HCT116 (cell line): ENCODE data around the gene CNBD2. TPM values are rescaled to one million over a fixed set of nuclear protein-coding genes. Genes with fewer than 3 reads are reported as not detected.

ENCODE experiments used
- ATAC-seq: fragments of 200-7000 bp; cut with Tn5 transposase; 2 replicates; pipeline ENCODE4 v1.9.1; 2020; ENCODE audit warnings: mild to moderate bottlenecking, moderate library complexity
- Bru-seq: library from RNA; stranded (reverse); fragments of 400-500 nt; gene quantifications from one replicate; lab custom pipeline; 2021; lab: Mats Ljungman, UMichigan
- BruChase-seq, 2 experiments: library from RNA; stranded (reverse); fragments of 400-500 nt; gene quantifications; one replicate each; lab custom pipeline; 2021; lab: Mats Ljungman, UMichigan
- BruUV-seq: library from RNA; stranded (reverse); fragments of 400-500 nt; replicated peaks from 2 replicates; lab custom pipeline; 2021; lab: Mats Ljungman, UMichigan
- CTCF ChIA-PET: fragments of 300-600 bp; sonication (Branson Sonifier 250); formaldehyde crosslinking; loops from one replicate; lab custom pipeline; 2021; ENCODE audit warnings: antibody characterized with exemption; lab: Charles Lee
- POLR2A ChIA-PET: fragments of 300-600, 350-600 bp; sonication (Branson Sonifier 250); formaldehyde crosslinking; loops from one replicate; lab custom pipeline; 2021; ENCODE audit warnings: antibody characterized with exemption; lab: Charles Lee
- RAD21 ChIA-PET, 2 experiments: fragments of 300-600 bp; sonication (Branson Sonifier 250); formaldehyde crosslinking; loops; one replicate each; lab custom pipeline; 2023; ENCODE audit warnings: low total read pairs in 2 of 2; ENCODE audit not compliant: uncharacterized antibody in 2 of 2, unreplicated experiment in 2 of 2, low non-redundant PET in 1 of 2; lab: Charles Lee
- DNase-seq: peaks from one replicate; pipeline ENCODE4 v3.0.0-alpha.2; 2010; ENCODE audit warnings: low read depth, low spot score
- H2AFZ ChIP-seq: fragments of 200-600 bp; shearing (Covaris generic), sonication (generic); 2 replicates; pipeline ENCODE4 v1.6.1; 2017; ENCODE audit warnings: low read depth, mixed run types, mixed read lengths, antibody characterized with exemption, low read length; ENCODE audit not compliant: poor library complexity, severe bottlenecking
- H3K27ac ChIP-seq: 2 replicates; pipeline ENCODE4 v1.5.1; 2012; ENCODE audit warnings: low read depth, low read length
- H3K27me3 ChIP-seq: fragments of 200-600 bp; sonication (generic); 2 replicates; pipeline ENCODE4 v1.6.1; 2016; ENCODE audit warnings: mixed run types, low read length, mixed read lengths; ENCODE audit not compliant: insufficient read depth
- H3K36me3 ChIP-seq, 2 experiments: fragments of 200-500 bp in 1 of 2; fragments of 200-600 bp in 1 of 2; sonication (Bioruptor generic) in 1 of 2; sonication (generic) in 1 of 2; 2 replicates each; pipeline versions ENCODE4 v1.5.1 to v1.6.1; 2014 to 2016; ENCODE audit warnings: low read length in 2 of 2, inconsistent platforms in 1 of 2, mixed read lengths in 1 of 2, mixed run types in 1 of 2; ENCODE audit not compliant: insufficient read depth in 2 of 2, control insufficient read depth in 1 of 2
- H3K4me1 ChIP-seq, 2 experiments: fragments of 200-600 bp in 1 of 2; sonication (generic) in 1 of 2; 2 replicates each; pipeline versions ENCODE4 v1.5.1 to v1.6.1; 2012 to 2017; ENCODE audit warnings: low read length in 2 of 2, inconsistent platforms in 1 of 2, mild to moderate bottlenecking in 1 of 2, mixed read lengths in 1 of 2, mixed run types in 1 of 2, moderate library complexity in 1 of 2; ENCODE audit not compliant: insufficient read depth in 2 of 2, control insufficient read depth in 1 of 2
- H3K4me2 ChIP-seq: fragments of 200-600 bp; sonication (generic); 2 replicates; pipeline ENCODE4 v1.6.1; 2017; ENCODE audit warnings: mixed run types, low read length, mixed read lengths
- H3K4me3 ChIP-seq, 2 experiments: fragments of 200-600 bp in 1 of 2; sonication (generic) in 1 of 2; replicated peaks in 1 of 2; 2 replicates each; pipeline ENCODE4 v1.5.1; 2011 to 2016; ENCODE audit warnings: low read length in 2 of 2, control low read depth in 1 of 2, low read depth in 1 of 2, mild to moderate bottlenecking in 1 of 2, mixed read lengths in 1 of 2, mixed run types in 1 of 2
- H3K79me2 ChIP-seq: fragments of 200-600 bp; sonication (generic); 2 replicates; pipeline ENCODE4 v1.6.1; 2017; ENCODE audit warnings: mild to moderate bottlenecking, mixed run types, low read length, moderate library complexity, mixed read lengths; ENCODE audit not compliant: insufficient read depth
- H3K9ac ChIP-seq: fragments of 200-600 bp; sonication (generic); 2 replicates; pipeline ENCODE4 v1.6.1; 2016; ENCODE audit warnings: low read length, mixed read lengths
- H3K9me2 ChIP-seq: fragments of 200-600 bp; sonication (generic), shearing (Covaris generic); 2 replicates; pipeline ENCODE4 v1.6.1; 2017; ENCODE audit warnings: mixed run types, mild to moderate bottlenecking, moderate library complexity; ENCODE audit not compliant: insufficient read depth
- H3K9me3 ChIP-seq, 2 experiments: fragments of 200-500 bp in 1 of 2; fragments of 200-600 bp in 1 of 2; sonication (Bioruptor generic) in 1 of 2; sonication (generic) in 1 of 2; 2 replicates each; pipeline ENCODE4 v1.6.1; 2014 to 2017; ENCODE audit warnings: low read length in 2 of 2, mixed read lengths in 2 of 2, inconsistent platforms in 1 of 2, low read depth in 1 of 2, mild to moderate bottlenecking in 1 of 2, mixed run types in 1 of 2, moderate library complexity in 1 of 2; ENCODE audit not compliant: control insufficient read depth in 1 of 2, insufficient read depth in 1 of 2
- H4K20me1 ChIP-seq: fragments of 200-600 bp; sonication (generic), shearing (Covaris generic); 2 replicates; pipeline ENCODE4 v1.6.1; 2017; ENCODE audit warnings: mixed run types, mild to moderate bottlenecking, moderate library complexity; ENCODE audit not compliant: insufficient read depth
- CBX3 ChIP-seq: IDR thresholded peaks from 2 replicates; pipeline ENCODE4 v1.6.1; 2012; ENCODE audit warnings: low read depth
- CEBPB ChIP-seq: IDR thresholded peaks from 2 replicates; pipeline ENCODE4 v1.6.1; 2012; ENCODE audit warnings: low read depth
- EGR1 ChIP-seq: IDR thresholded peaks from 2 replicates; pipeline ENCODE4 v1.6.1; 2012; ENCODE audit warnings: low read depth
- EZH2 ChIP-seq: fragments of 200-600 bp; sonication (generic); IDR thresholded peaks from 2 replicates; pipeline ENCODE4 v1.6.1; 2017; ENCODE audit warnings: antibody characterized with exemption, mixed run types
- EZH2phosphoT487 ChIP-seq: fragments of 200-600 bp; IDR thresholded peaks from 2 replicates; pipeline ENCODE4 v1.6.1; 2018; ENCODE audit warnings: antibody characterized with exemption, borderline replicate concordance
- FOSL1 ChIP-seq: IDR thresholded peaks from 2 replicates; pipeline ENCODE4 v1.6.1; 2012; ENCODE audit warnings: low read depth
- JUND ChIP-seq: IDR thresholded peaks from 2 replicates; pipeline ENCODE4 v1.6.1; 2012
- POLR2A ChIP-seq: IDR thresholded peaks from 2 replicates; pipeline ENCODE4 v1.7.0; 2011; ENCODE audit warnings: borderline replicate concordance; ENCODE audit not compliant: insufficient read depth, insufficient read length; ENCODE audit errors: extremely low read depth
- RAD21 ChIP-seq: IDR thresholded peaks from 2 replicates; pipeline ENCODE4 v1.6.1; 2012; ENCODE audit warnings: low read depth, mild to moderate bottlenecking
- SIN3A ChIP-seq: IDR thresholded peaks from 2 replicates; pipeline ENCODE4 v1.6.1; 2012; ENCODE audit warnings: low read depth
- SP1 ChIP-seq: IDR thresholded peaks from 2 replicates; pipeline ENCODE4 v1.6.1; 2012; ENCODE audit warnings: low read depth
- SRF ChIP-seq: IDR thresholded peaks from 2 replicates; pipeline ENCODE4 v1.6.1; 2012; ENCODE audit warnings: low read depth
- TCF7L2 ChIP-seq: IDR thresholded peaks from 2 replicates; pipeline ENCODE4 v1.7.0; 2011; ENCODE audit warnings: borderline replicate concordance, inconsistent platforms; ENCODE audit not compliant: insufficient read depth, insufficient read length; ENCODE audit errors: extremely low read depth
- YY1 ChIP-seq: IDR thresholded peaks from 2 replicates; pipeline ENCODE4 v1.6.1; 2011; ENCODE audit warnings: low read length, low read depth, moderate library complexity, mild to moderate bottlenecking; ENCODE audit not compliant: insufficient replicate concordance; ENCODE audit errors: extremely low read depth
- ZFX ChIP-seq: fragments of 450-650 bp; IDR thresholded peaks from 2 replicates; pipeline ENCODE4 v1.6.1; 2017
- ZNF274 ChIP-seq: fragments of 200-500 bp; sonication (Bioruptor generic); IDR thresholded peaks from 2 replicates; pipeline ENCODE4 v1.6.1; 2014; ENCODE audit warnings: mild to moderate bottlenecking, low read depth, low read length, inconsistent platforms
- intact Hi-C: fragments of 100-400 bp; cut with micrococcal nuclease; formaldehyde crosslinking; loops from 2 replicates; pipeline ENCODE4 v1.10.0; 2022
- long read RNA-seq: library from polyadenylated mRNA; unstranded; transcript quantifications from one replicate; pipeline ENCODE4 v2.0.0, GENCODE V29; 2021; ENCODE audit not compliant: unreplicated experiment
- polyA plus RNA-seq: library from polyadenylated mRNA; unstranded; fragments of >200 nt; gene quantifications from 2 replicates; pipeline ENCODE4 v1.2.1, GENCODE V29; 2012; ENCODE audit warnings: missing spikeins
- total RNA-seq: library from RNA; stranded (reverse); gene quantifications from one replicate; pipeline ENCODE4 v1.2.1, GENCODE V29; 2021; ENCODE audit not compliant: unreplicated experiment
- TF ChIP-seq, protein P1 (sequence below): IDR thresholded peaks from 2 replicates; pipeline ENCODE4 v1.6.1; 2012
- TF ChIP-seq, protein P2 (sequence below), 3 experiments: fragments of 200-600 bp in 1 of 3; sonication (generic) in 1 of 3; IDR thresholded peaks in 2 of 3; conservative IDR thresholded peaks in 1 of 3; 2 replicates each; pipeline ENCODE4 v1.5.1; 2012 to 2017; ENCODE audit warnings: low read depth in 2 of 3, low read length in 2 of 3, antibody characterized with exemption in 1 of 3, borderline replicate concordance in 1 of 3, control low read depth in 1 of 3, mild to moderate bottlenecking in 1 of 3, mixed read lengths in 1 of 3, mixed run types in 1 of 3, moderate library complexity in 1 of 3; ENCODE audit not compliant: insufficient read depth in 1 of 3

Gene CNBD2
- total RNA-seq = 3.1 TPM
- polyA plus RNA-seq = 2.9 and 4.1 TPM in 2 replicates
- percentile 19 among the genes with signal in this experiment for Bru-seq, nascent RNA
- percentile 17 among the genes with signal in this experiment for BruChase-seq, experiment 1, labeled RNA remaining after a 6-hour chase
- percentile 18 among the genes with signal in this experiment for BruChase-seq, experiment 2, labeled RNA remaining after a 2-hour chase
- long read RNA-seq, partial matches to known transcripts = 0 of 1 reads
- long read RNA-seq, other reads (novel, unspliced or antisense) = 0 of 1 reads

DNA sequence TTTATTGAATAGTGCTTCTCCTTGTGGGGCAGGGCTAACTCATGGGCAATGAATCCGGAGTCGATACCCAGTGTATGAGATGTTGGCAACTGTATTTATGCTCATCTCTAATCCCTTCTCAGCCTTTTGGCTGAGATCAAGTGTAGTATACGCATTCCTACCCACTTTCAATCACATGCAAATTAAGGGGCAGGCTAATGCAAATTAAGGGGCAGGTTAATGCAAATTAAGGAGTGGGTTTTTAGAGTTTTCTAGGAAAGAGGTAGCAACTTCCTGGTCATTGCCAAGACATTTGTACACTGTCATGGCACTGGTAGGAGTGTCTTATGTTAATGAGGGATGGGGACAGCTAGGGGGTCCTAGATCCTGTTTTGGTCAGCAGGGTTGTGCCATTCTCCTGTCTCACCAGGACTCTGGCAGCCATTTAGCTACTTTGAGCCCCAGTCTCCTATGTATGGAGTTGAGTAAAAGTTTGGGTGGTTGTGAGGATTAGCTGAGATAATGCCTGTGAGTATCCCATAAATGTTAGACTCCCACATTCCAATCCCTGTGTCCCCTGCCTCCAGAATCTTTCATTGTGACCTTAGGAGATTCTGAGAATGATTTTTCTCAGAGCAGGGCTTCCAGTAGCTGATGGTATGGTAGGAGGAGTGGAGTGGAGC lies at the start of gene CNBD2:
Gene CNBD2 (plus strand): TSS at position 612 of the 662 bp plus-strand sequence. CDS start 173 bp downstream, outside the sequence.
- TF ChIP-seq JUND (no peak), YY1 (no peak), SRF (no peak), RAD21 (no peak), EZH2phosphoT487 (no peak), EZH2 (no peak), TCF7L2 (no peak), POLR2A (no peak), ZNF274 (no peak), CBX3 (no peak), SIN3A (no peak), FOSL1 (no peak), EGR1 (no peak), SP1 (no peak), CEBPB (no peak), ZFX (no peak)
- TF ChIP-seq, protein P1, sequence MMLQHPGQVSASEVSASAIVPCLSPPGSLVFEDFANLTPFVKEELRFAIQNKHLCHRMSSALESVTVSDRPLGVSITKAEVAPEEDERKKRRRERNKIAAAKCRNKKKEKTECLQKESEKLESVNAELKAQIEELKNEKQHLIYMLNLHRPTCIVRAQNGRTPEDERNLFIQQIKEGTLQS = no peak
- TF ChIP-seq, protein P2, sequence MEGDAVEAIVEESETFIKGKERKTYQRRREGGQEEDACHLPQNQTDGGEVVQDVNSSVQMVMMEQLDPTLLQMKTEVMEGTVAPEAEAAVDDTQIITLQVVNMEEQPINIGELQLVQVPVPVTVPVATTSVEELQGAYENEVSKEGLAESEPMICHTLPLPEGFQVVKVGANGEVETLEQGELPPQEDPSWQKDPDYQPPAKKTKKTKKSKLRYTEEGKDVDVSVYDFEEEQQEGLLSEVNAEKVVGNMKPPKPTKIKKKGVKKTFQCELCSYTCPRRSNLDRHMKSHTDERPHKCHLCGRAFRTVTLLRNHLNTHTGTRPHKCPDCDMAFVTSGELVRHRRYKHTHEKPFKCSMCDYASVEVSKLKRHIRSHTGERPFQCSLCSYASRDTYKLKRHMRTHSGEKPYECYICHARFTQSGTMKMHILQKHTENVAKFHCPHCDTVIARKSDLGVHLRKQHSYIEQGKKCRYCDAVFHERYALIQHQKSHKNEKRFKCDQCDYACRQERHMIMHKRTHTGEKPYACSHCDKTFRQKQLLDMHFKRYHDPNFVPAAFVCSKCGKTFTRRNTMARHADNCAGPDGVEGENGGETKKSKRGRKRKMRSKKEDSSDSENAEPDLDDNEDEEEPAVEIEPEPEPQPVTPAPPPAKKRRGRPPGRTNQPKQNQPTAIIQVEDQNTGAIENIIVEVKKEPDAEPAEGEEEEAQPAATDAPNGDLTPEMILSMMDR (IDR thresholded peaks at IDR 0.05 in 2 of 3, conservative IDR thresholded peaks at IDR 0.05 in 1 of 3; ENCODE audit: borderline replicate concordance in 1 of 3, insufficient read depth in 1 of 3, low read depth in 2 of 3, low read length in 2 of 3) = no peak
- Histone ChIP-seq H3K4me3 (no peak within 1 kb of the TSS), H2AFZ (no peak within 1 kb of the TSS), H3K9me3 (no peaks in the 10 kb centered on the region), H3K27me3 (no peaks in the 10 kb centered on the region), H3K9me2 (no peaks in the 10 kb centered on the region), H3K4me1 (peaks cover 0 to 8% of the 10 kb centered on the region in 2 experiments; a peak in 2 of 4 replicates), H3K79me2 (no peaks in the 10 kb centered on the region), H3K36me3 (no peaks in the 10 kb centered on the region), H3K9ac (no peak within 1 kb of the TSS), H4K20me1 (no peaks in the 10 kb centered on the region), H3K4me2 (peak within 1 kb of the TSS; percentile 36), H3K27ac (no peak within 1 kb of the TSS)
- intact Hi-C loops = no loop called here
- CTCF ChIA-PET = interaction anchor here (3.0 kb wide), 1 partner anchor 13 kb away, joined by 13 read pairs; the partner anchor contains the start of gene SCAND1
- RAD21 ChIA-PET = no interaction called here
- DNase-seq (no peak), ATAC-seq (no peak)
- POLR2A ChIA-PET = interaction anchor here (0.6 to 2.2 kb wide), 3 partner anchors 13 to 334 kb away, joined by 3 to 8 read pairs (median 4); partner anchors contain the start of gene SCAND1
- no TSS peak for BruUV-seq
